DND-41 (cell line): ENCODE measurements around the gene CMYA5.

Experiments
- EZH2 ChIP-seq: IDR thresholded peaks from 3 replicates; pipeline ENCODE4 v1.6.1; 2012; ENCODE audit warnings: borderline replicate concordance, low read depth, mild to moderate bottlenecking, moderate library complexity, low read length, inconsistent platforms; ENCODE audit not compliant: severe bottlenecking
- TF ChIP-seq, protein P1 (sequence below): IDR thresholded peaks from 2 replicates; pipeline ENCODE4 v1.5.1; 2012; ENCODE audit warnings: borderline replicate concordance, low read length, moderate library complexity, mild to moderate bottlenecking; ENCODE audit not compliant: poor library complexity, severe bottlenecking; ENCODE audit errors: extremely low read depth

DNA sequence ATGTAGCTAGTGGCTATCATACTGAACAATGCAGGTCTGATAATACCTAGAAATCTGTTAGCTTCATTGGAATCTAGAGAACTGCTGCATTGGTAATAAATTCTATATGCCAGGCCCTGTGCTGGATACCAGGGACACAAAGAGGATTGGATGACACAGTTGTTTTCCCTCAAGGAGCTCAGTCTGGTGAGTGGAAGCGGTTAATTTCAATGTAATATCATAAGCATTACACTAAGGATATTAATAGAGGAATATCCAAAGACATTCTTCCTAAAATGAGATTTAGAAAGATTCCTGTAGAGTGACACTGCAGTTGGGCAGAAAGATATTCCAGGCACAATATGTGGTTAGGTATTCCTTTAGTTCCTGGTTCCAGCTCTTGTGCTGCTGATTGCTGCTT is 5.9 kb downstream of the CMYA5 start:
- TF ChIP-seq, protein P1, sequence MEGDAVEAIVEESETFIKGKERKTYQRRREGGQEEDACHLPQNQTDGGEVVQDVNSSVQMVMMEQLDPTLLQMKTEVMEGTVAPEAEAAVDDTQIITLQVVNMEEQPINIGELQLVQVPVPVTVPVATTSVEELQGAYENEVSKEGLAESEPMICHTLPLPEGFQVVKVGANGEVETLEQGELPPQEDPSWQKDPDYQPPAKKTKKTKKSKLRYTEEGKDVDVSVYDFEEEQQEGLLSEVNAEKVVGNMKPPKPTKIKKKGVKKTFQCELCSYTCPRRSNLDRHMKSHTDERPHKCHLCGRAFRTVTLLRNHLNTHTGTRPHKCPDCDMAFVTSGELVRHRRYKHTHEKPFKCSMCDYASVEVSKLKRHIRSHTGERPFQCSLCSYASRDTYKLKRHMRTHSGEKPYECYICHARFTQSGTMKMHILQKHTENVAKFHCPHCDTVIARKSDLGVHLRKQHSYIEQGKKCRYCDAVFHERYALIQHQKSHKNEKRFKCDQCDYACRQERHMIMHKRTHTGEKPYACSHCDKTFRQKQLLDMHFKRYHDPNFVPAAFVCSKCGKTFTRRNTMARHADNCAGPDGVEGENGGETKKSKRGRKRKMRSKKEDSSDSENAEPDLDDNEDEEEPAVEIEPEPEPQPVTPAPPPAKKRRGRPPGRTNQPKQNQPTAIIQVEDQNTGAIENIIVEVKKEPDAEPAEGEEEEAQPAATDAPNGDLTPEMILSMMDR = no peak
- TF ChIP-seq EZH2 = no peak
